Activated B cell treated with CpG ODN at 0.5 μM for 24 hours (primary cell): Measurements from ENCODE around the gene KIF20B. TPM values are rescaled to one million over a fixed set of nuclear protein-coding genes. Genes with fewer than 3 reads are reported as not detected.

Experiments
- ATAC-seq: fragments of 200-7000 bp; cut with Tn5 transposase; one replicate; pipeline ENCODE4 v1.10.0; 2021; ENCODE audit warnings: low read depth, mild to moderate bottlenecking, moderate library complexity
- CTCF ChIA-PET: fragments of 350-600 bp; sonication (Branson Sonifier 250); formaldehyde crosslinking; loops from one replicate; lab custom pipeline; 2021; ENCODE audit warnings: antibody characterized with exemption; lab: Charles Lee
- POLR2A ChIA-PET: fragments of 350-600 bp; sonication (Branson Sonifier 250); formaldehyde crosslinking; loops from one replicate; lab custom pipeline; 2021; ENCODE audit warnings: antibody characterized with exemption; lab: Charles Lee
- DNase-seq: peaks from one replicate; pipeline ENCODE4 v3.0.0; 2022
- H3K27ac Mint-ChIP-seq: one replicate; pipeline ENCODE4 v1.8.0; 2020; ENCODE audit warnings: mixed read lengths
- H3K27me3 Mint-ChIP-seq: one replicate; pipeline ENCODE4 v1.8.0; 2021; ENCODE audit warnings: mixed read lengths
- H3K36me3 Mint-ChIP-seq: one replicate; pipeline ENCODE4 v1.8.0; 2021; ENCODE audit warnings: low read depth, mixed read lengths
- H3K4me1 Mint-ChIP-seq: one replicate; pipeline ENCODE4 v1.8.0; 2021; ENCODE audit warnings: mixed read lengths
- H3K4me3 Mint-ChIP-seq: one replicate; pipeline ENCODE4 v1.8.0; 2020; ENCODE audit warnings: mild to moderate bottlenecking, mixed read lengths
- H3K9me3 Mint-ChIP-seq: one replicate; pipeline ENCODE4 v1.8.0; 2020; ENCODE audit warnings: mixed read lengths
- intact Hi-C: fragments of 100-400 bp; cut with micrococcal nuclease; formaldehyde crosslinking; loops from one replicate; pipeline ENCODE4 v1.15.1; 2024
- total RNA-seq: library from RNA; stranded (reverse); gene quantifications from 2 replicates; pipeline ENCODE4 v1.2.3, GENCODE V29; 2022
- TF ChIP-seq, protein P1 (sequence below): fragments of 200-600 bp; IDR thresholded peaks from one replicate; pipeline ENCODE4 v1.8.0; 2022; ENCODE audit warnings: antibody characterized with exemption, mild to moderate bottlenecking

Gene KIF20B
- total RNA-seq, 1 donor from 2014 or later, result 24.0 TPM

DNA sequence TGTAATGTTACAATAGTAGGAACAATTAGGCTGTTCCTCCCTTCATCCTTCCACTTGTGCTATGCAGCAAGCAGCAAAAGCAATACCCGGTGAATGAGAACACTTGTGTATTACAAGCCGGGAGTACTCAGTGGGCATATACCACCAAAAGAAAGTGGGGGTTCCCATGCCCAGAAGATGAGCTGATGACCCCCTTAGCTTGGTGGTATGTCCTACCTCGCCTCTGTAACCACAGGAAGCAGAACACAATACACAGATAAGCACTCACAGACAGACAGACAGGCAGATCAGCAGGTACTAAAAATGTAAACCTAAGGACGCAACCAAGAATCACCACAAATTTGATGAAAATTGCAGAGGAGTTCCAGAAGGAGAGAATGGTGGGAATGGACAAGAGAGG lies 15.5 kb upstream of the KIF20B start:
- intact Hi-C loops, result no loop called here
- TF ChIP-seq, protein P1, sequence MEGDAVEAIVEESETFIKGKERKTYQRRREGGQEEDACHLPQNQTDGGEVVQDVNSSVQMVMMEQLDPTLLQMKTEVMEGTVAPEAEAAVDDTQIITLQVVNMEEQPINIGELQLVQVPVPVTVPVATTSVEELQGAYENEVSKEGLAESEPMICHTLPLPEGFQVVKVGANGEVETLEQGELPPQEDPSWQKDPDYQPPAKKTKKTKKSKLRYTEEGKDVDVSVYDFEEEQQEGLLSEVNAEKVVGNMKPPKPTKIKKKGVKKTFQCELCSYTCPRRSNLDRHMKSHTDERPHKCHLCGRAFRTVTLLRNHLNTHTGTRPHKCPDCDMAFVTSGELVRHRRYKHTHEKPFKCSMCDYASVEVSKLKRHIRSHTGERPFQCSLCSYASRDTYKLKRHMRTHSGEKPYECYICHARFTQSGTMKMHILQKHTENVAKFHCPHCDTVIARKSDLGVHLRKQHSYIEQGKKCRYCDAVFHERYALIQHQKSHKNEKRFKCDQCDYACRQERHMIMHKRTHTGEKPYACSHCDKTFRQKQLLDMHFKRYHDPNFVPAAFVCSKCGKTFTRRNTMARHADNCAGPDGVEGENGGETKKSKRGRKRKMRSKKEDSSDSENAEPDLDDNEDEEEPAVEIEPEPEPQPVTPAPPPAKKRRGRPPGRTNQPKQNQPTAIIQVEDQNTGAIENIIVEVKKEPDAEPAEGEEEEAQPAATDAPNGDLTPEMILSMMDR, result no peak
- DNase-seq (no peak), ATAC-seq (no peak)
- ChIA-PET CTCF (no interaction called here), POLR2A (interaction anchor here (0.7 kb wide), 1 partner anchor 15 kb away, joined by 3 read pairs; no protein-coding TSS in a partner anchor)
- Mint-ChIP-seq H3K27me3 (peaks cover 2% of the 10 kb centered on the region), H3K4me1 (peaks cover 5% of the 10 kb centered on the region), H3K4me3 (no peak overlapping the region), H3K27ac (no peak overlapping the region), H3K36me3 (no peaks in the 10 kb centered on the region), H3K9me3 (no peaks in the 10 kb centered on the region)

DNA sequence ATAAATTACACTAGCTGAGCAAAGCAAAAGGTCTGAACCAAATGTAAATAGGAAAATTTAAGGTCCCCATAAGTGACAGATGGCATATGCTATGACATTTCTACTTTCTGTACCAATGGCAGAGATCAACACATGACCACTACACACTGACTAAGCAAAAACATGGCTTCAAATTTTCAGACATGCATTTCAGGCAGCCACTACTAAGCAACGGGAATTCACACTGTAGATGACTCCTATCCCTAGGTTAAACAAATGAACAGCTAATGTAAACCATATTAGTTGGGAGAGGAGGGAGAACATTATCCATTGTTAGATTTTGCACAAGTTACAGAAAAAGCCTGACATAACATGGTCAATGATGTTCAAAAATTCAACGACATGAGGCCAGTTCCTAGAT lies 11.4 kb upstream of the KIF20B start:
- no peaks in the 10 kb centered on the region for H3K27me3 Mint-ChIP-seq
- H3K4me1 Mint-ChIP-seq, result peaks cover 5% of the 10 kb centered on the region
- H3K9me3 Mint-ChIP-seq, result no peaks in the 10 kb centered on the region
- H3K36me3 Mint-ChIP-seq, result no peaks in the 10 kb centered on the region
- intact Hi-C loops, result no loop called here
- ATAC-seq (no peak), DNase-seq (no peak)
- ChIA-PET POLR2A (no interaction called here), CTCF (no interaction called here)
- no peak overlapping the region for H3K4me3 Mint-ChIP-seq
- no peak overlapping the region for H3K27ac Mint-ChIP-seq
- TF ChIP-seq, protein P1, result no peak

DNA sequence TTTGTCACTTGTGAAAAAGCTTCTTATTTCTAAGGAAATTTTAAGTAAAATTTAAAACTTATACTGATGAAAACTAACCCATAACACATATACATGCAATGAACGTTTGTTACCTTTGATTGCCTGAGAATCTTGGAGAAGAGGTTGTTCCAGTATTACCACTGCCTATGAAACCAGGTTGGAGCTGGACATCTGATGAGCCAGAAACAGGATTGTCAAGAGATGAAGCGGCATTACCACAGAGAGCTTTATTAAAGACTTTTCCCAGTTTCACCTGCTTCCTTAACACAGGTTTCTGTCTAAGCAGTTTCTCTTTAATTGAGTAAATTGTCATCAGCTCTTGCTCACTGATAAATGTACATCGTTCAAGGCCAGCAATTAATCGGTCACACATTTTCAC lies 9.0 kb upstream of the KIF20B start:
- DNase-seq (no peak), ATAC-seq (no peak)
- Mint-ChIP-seq H3K36me3 (no peaks in the 10 kb centered on the region), H3K27me3 (no peaks in the 10 kb centered on the region), H3K9me3 (no peaks in the 10 kb centered on the region), H3K4me3 (no peak overlapping the region), H3K27ac (no peak overlapping the region), H3K4me1 (peaks cover 2% of the 10 kb centered on the region)
- TF ChIP-seq, protein P1, result no peak
- intact Hi-C loops, result no loop called here
- ChIA-PET POLR2A (no interaction called here), CTCF (interaction anchor here (0.6 to 1.0 kb wide), 2 partner anchors 162 to 172 kb away, joined by 3 read pairs; no protein-coding TSS in a partner anchor)

DNA sequence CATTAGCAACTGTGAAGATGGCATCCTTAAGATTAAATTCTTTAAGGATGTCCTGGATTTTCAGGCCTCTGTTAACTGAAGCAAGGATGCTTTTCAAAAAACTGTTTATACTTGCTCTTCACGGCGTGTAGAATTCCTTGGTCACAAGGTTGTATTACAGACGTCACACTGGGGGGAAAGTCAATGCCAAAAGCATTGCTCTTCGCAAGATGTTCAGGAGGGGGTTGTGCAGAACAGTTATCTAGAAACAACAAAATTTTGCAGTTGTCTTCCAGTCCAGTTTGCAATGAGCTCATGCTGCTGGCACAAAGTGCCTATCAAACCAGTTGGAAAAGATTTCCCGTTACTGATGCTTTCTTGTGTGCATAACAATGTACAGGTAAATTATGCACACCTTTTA lies 8.2 kb upstream of the KIF20B start:
- ChIA-PET CTCF (no interaction called here), POLR2A (no interaction called here)
- no peak for ATAC-seq
- H3K4me1 Mint-ChIP-seq, result no peaks in the 10 kb centered on the region
- no peak overlapping the region for H3K27ac Mint-ChIP-seq
- no peaks in the 10 kb centered on the region for H3K36me3 Mint-ChIP-seq
- H3K9me3 Mint-ChIP-seq, result no peaks in the 10 kb centered on the region
- DNase-seq, result no peak
- TF ChIP-seq, protein P1, result no peak
- no peak overlapping the region for H3K4me3 Mint-ChIP-seq
- intact Hi-C loops, result no loop called here
- H3K27me3 Mint-ChIP-seq, result no peaks in the 10 kb centered on the region

DNA sequence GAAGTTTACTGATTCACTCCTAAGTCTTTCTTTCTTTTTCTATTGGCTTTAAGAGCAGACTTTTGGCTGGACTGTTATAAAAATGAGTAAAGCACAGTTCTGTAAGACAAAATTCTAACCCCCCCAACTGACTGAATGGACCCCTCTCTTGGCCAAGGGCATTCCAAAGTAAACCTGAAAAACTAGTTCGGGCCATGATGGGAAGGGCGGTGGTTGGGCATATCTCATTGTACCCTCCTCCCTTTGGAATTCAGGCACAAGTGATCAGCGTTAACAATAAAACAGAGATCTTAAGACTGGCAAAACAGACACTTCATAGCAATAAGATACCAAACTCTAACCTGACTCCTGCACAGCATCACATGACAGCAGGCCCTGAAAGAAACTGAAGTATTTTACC lies 6.1 kb upstream of the KIF20B start:
- TF ChIP-seq, protein P1, result no peak
- Mint-ChIP-seq H3K9me3 (no peaks in the 10 kb centered on the region), H3K4me3 (no peak overlapping the region), H3K27ac (no peak overlapping the region), H3K27me3 (no peaks in the 10 kb centered on the region), H3K4me1 (peaks cover 4% of the 10 kb centered on the region), H3K36me3 (no peaks in the 10 kb centered on the region)
- ATAC-seq (no peak), DNase-seq (no peak)
- POLR2A ChIA-PET, result no interaction called here
- intact Hi-C loops, result no loop called here
- CTCF ChIA-PET, result no interaction called here
